GM21786 (cell line): ENCODE results near the gene FURIN.
"Not testable (repeated sequence)": the region's sequence is repeated elsewhere in the genome, so short reads cannot be mapped to it uniquely, and the experiment has no call there.

ENCODE experiments used
- ATAC-seq: cut with Tn5 transposase; IDR thresholded peaks from one replicate; pipeline ENCODE4 v1.9.1; 2021; ENCODE audit not compliant: unreplicated experiment

The FURIN gene

DNA sequence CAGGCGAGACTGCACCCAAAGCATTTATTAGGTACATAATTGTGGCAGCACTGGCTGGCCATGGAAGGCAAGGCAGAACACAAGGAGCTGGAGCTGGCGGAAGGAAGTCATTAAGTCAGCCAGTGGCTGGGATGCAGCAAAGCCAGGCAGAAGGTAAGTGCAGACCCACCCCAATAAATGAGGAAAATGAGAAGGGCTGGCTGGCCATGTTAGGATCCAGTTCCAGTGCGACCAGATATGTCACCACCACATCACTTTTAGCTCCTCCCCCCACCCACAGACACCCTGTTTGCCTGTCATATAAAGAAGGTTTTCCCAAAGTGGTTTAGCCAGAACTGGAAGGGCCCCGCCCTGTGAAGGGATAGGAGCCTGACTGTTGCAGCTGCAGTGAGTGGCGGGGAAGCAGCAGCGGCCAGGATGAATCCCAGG is at the start of gene FURIN:
TSS of gene FURIN (plus strand) at position 328 of the 429 bp plus-strand sequence. CDS start 7,153 bp downstream, outside the sequence.
- ATAC-seq, result no peak

GRCh38 chr15:90819390-90819789 is 49.0 kb upstream of the FURIN start:
- no peak for ATAC-seq

DNA sequence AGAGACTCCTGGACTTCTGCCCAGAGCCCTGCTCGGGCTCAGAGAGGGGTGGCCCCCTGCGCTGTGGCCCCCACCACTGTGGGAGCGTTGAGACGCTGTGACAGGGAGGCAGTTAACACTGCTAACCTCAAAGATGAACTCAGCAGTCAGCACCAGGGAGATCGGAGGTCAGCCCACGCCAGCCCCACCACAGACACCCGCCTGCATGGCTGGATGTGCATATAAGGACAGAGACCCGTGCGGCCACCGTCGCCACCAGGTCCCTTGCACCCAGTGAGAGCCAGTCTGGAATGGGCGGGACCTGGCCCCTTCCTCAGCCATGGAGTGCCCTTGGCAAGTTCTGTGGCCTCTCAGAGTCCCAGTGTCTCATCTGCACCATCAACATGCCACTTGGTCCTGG is 48.5 kb upstream of the FURIN start:
- ATAC-seq, result no peak

DNA sequence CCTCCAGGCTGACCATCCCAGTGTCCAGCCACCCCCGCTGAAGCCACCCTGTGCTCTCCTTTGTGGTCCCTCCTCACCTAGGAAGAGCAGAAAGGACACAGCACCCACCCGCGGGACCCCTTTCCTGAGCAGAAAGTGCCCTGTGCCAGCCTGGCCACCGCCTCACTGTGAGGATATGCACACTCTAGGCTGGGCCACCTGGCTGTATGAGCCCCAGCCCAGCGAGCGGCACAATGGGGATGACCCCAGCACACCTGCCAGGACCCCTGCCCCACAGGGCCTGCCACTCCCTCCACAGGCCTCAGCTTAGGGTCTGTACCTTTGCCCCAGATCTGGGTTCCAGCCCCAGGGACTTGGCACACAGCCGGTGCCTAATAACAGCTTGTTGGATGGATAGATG is 47.9 kb upstream of the FURIN start:
- no peak for ATAC-seq

DNA sequence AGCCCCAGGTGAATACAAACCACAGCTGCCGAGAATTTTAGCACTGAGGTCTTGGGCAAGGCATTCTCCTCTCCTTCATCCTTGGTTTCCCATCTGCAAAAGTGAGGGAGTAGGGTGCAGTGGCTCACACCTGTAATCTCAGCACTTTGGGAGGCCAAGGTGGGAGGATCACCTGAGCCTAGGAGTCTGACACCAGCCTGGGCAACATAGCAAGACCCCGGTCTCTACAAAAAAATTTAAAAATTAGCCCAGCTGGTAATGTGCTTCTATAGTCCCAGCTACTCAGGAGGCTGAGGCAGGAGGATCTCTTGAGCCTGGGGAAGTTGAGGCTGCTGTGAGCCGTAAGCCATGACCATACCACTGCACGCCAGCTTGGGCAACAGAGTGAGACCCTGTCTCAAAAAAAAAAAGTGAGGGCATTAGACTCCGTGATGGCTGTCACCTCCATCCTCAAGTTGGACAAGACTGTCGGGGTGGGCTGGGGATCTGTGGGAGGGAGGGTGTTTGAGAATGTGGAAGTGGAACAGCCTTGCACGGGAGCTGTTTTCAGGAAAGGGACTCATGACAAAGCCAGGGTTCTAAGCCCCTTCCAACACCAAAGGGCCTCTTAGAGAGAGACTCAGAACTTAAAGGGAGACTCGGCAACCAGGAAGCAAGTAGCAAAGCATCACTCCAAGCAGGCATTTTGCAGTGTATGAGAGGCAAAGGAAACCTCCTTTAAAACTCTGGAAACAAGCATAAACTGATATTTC is 46.0 kb upstream of the FURIN start:
- no peak for ATAC-seq

GRCh38 chr15:90823455-90823974 is 44.9 kb upstream of the FURIN start:
- ATAC-seq, result no peak

- ATAC-seq, result not testable (repeated sequence)
Observed at GRCh38 chr15:90825115-90825899, 43.1 kb upstream of the FURIN start.

DNA sequence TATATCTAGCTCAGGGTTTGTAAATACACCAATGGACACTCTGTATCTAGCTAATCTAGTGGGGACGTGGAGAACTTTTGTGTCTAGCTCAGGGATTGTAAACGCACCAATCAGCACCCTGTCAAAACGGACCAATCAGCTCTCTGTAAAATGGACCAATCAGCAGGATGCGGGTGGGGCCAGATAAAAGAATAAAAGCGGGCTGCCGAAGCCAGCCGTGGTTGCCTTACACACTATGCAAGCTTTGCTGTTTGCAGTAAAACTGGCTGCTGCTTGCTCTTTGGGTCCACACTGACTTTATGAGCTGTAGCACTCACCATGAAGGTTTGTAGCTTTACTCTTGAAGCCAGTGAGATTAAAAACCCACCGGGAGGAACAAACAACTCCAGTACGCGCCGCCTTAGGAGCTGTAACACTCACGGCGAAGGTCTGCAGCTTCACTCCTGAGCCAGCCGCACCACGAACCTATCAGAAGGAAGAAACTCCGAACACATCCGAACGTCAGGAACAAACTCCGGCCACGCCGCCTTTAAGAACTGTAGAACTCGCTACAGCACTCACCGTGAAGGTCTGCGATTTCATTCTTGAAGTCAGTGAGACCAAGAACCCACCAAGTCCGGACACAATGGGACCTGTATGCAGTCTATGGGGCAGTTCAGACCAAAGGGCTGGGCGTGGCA is 42.0 kb upstream of the FURIN start:
- not testable (repeated sequence) for ATAC-seq

DNA sequence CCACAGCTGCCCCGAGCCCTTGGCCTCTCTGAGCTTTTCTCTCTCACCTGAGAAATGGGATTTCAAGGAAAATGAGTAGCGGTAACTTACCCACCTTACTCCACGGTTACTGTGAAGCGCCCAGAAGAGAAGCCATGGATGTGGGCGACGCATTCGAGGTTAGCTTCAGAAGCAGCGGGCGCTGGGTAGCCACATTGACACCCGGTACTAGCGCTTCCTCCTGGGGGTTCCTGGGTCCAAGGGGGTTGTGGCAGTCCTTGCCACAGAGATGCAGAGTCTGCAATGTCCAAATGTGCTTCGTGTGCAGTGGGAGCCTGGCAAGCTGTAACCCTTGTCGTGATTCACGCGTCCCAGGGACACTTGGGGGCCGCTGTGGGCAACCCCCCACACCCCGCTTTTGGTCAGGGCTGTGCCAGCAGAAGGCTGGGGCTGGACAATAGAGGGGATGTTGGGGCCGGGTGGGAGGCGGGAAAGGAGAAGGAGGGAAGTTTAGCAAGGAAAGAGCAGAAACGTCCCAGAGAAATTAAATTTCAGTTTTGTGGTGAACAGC is 41.4 kb upstream of the FURIN start:
- ATAC-seq, result no peak

- ATAC-seq, result no peak
Observed at GRCh38 chr15:90828111-90828510, 40.3 kb upstream of the FURIN start.

GRCh38 chr15:90829126-90829525 is 39.3 kb upstream of the FURIN start:
- no peak for ATAC-seq

DNA sequence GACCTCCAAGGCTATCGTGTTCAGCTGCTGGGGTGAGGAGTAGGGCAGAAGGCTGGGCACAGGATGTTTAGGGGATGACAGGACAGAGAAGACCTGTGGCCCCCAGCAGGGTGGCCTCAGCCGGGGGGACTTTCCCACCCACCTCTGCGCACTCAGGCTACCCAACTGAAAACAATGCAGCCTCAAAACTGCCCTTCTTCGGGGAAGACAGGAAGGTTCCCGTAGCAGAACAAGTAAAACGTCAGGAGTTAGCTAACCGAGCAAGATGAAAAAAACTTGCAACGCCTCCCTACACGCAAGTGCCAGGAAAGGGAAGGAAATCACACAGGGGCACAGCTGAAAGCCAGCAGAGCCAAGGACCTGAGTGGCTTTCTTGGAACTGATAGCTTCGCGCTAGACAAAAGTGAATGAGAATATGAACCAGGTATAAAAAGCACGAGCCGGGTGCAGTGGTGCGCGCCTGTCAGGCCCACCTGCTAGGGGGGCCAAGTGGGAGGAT is 38.4 kb upstream of the FURIN start:
- peak; percentile 77 for ATAC-seq

GRCh38 chr15:90834626-90835025 is 33.8 kb upstream of the FURIN start:
- no peak for ATAC-seq

GRCh38 chr15:90836296-90836871 is 32.0 kb upstream of the FURIN start:
- no peak for ATAC-seq

- ATAC-seq, result no peak
Observed at GRCh38 chr15:90837094-90837493, 31.3 kb upstream of the FURIN start.

GRCh38 chr15:90838139-90838538 is 30.2 kb upstream of the FURIN start:
- ATAC-seq, result no peak

GRCh38 chr15:90838544-90838943 is 29.8 kb upstream of the FURIN start:
- ATAC-seq, result no peak

DNA sequence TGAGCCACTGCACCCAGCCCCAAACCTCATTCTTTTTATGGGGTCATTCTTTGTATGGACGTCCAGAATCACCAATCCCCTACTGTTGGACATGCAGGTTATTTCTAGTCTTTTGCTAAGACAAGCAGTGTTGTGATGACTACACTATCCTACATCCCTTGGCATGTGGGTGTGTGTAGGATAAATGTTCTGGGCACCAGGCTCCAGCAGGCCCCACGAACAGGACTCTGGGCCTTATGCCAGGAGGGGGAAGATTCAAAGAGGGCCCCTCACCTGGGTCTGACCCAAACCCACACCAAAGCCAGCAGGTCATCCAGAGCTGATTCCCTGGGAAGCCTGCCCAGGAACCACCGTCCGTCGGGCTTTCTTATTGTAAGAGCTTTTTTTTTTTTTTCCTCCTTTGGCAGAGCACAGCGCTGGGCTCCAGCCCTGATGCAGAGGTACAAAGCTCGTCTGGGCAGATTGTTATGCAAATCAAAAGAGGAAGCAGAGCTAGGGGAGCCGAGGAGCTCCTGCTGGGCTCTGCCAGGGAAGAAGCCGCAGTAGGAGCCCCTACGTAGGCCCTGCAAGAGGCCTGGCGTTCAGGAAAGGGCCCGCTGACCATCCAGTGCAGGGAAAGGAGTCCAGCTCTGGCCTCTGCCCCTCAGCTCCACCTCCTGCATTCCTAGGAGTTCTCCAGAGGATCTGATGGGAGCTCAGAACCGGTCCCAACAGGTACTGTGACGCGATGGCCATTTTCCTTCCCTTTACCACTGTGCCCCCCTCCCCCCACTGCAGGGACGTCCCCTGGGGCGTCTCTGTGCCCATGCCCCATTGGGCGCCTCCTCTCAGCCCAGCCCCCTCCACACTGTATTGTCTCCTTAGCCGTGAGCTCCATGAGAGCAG is 29.0 kb upstream of the FURIN start:
- peak; percentile 75 for ATAC-seq

- no peak for ATAC-seq
Observed at GRCh38 chr15:90840157-90840855, 28.1 kb upstream of the FURIN start.
